Mesendoderm (in vitro differentiated cells): Measurements from ENCODE around the gene AQP9.
A peak's percentile ranks its signal among the peaks of the same experiment; 100 is the strongest.
"Not testable (repeated sequence)": the region's sequence is repeated elsewhere in the genome, so short reads cannot be mapped to it uniquely, and the experiment has no call there.

Source experiments
- DNase-seq: peaks from one replicate; pipeline ENCODE4 v3.0.0; 2013
- H2AK5ac ChIP-seq: 2 replicates; pipeline ENCODE4 v1.6.1; 2013; ENCODE audit warnings: low read length, inconsistent platforms
- H2BK120ac ChIP-seq: 2 replicates; pipeline ENCODE4 v1.6.1; 2013; ENCODE audit warnings: low read depth, mild to moderate bottlenecking, low read length, moderate library complexity, mixed read lengths
- H2BK15ac ChIP-seq: replicated peaks from 2 replicates; pipeline ENCODE4 v1.6.1; 2013; ENCODE audit warnings: low read depth, mild to moderate bottlenecking, moderate library complexity
- H2BK5ac ChIP-seq: 2 replicates; pipeline ENCODE4 v1.6.1; 2013; ENCODE audit warnings: low read length, inconsistent platforms
- H3K18ac ChIP-seq: 2 replicates; pipeline ENCODE4 v1.6.1; 2013; ENCODE audit warnings: mild to moderate bottlenecking, low read length, mixed read lengths
- H3K23ac ChIP-seq: one replicate; pipeline ENCODE4 v1.6.1; 2013; ENCODE audit warnings: low read length
- H3K27ac ChIP-seq: 2 replicates; pipeline ENCODE4 v1.5.1; 2013; ENCODE audit warnings: low read depth, mild to moderate bottlenecking, inconsistent platforms, low read length, moderate library complexity
- H3K27me3 ChIP-seq: 2 replicates; pipeline ENCODE4 v1.6.1; 2013; ENCODE audit warnings: low read length, control low read depth, mild to moderate bottlenecking, inconsistent platforms; ENCODE audit not compliant: insufficient read depth, poor library complexity
- H3K36me3 ChIP-seq: 2 replicates; pipeline ENCODE4 v1.6.1; 2013; ENCODE audit warnings: low read length, inconsistent platforms; ENCODE audit not compliant: control insufficient read depth, insufficient read depth
- H3K4ac ChIP-seq: one replicate; pipeline ENCODE4 v1.6.1; 2013; ENCODE audit warnings: low read depth, mild to moderate bottlenecking, low read length, moderate library complexity
- H3K4me1 ChIP-seq: 2 replicates; pipeline ENCODE4 v1.6.1; 2013; ENCODE audit warnings: low read depth, low read length, inconsistent platforms; ENCODE audit not compliant: control insufficient read depth
- H3K4me2 ChIP-seq: 2 replicates; pipeline ENCODE4 v1.6.1; 2013; ENCODE audit warnings: low read length
- H3K4me3 ChIP-seq: 2 replicates; pipeline ENCODE4 v1.5.1; 2013; ENCODE audit warnings: mild to moderate bottlenecking, low read length
- H3K56ac ChIP-seq: one replicate; pipeline ENCODE4 v1.6.1; 2013; ENCODE audit warnings: low read length
- H3K79me1 ChIP-seq: 2 replicates; pipeline ENCODE4 v1.6.1; 2013; ENCODE audit warnings: low read length, inconsistent platforms
- H3K79me2 ChIP-seq: 2 replicates; pipeline ENCODE4 v1.6.1; 2013; ENCODE audit warnings: mild to moderate bottlenecking, low read length; ENCODE audit not compliant: control insufficient read depth, insufficient read depth
- H3K9ac ChIP-seq: 2 replicates; pipeline ENCODE4 v1.6.1; 2013; ENCODE audit warnings: low read length, inconsistent platforms
- H4K5ac ChIP-seq: one replicate; pipeline ENCODE4 v1.6.1; 2013; ENCODE audit warnings: low read length
- H4K8ac ChIP-seq: one replicate; pipeline ENCODE4 v1.6.1; 2013; ENCODE audit warnings: low read depth, mild to moderate bottlenecking, control low read depth, low read length, moderate library complexity
- WGBS: extraction: QIAGEN DNeasy Blood & Tissue Kit; methylation state at CpG from one replicate; pipeline ENCODE4 v1.1.7; 2013; ENCODE audit warnings: low lambda C conversion rate, missing lambda C conversion rate; ENCODE audit not compliant: insufficient coverage; ENCODE audit errors: extremely low coverage; 5-methylcytosine and 5-hydroxymethylcytosine counted together

The AQP9 gene

GRCh38 chr15:58110999-58111717 is 27.0 kb upstream of the AQP9 start:
- H2BK5ac ChIP-seq = no peak overlapping the region
- no peak overlapping the region for H3K27ac ChIP-seq
- no peaks in the 10 kb centered on the region for H3K4me1 ChIP-seq
- H3K18ac ChIP-seq = no peak overlapping the region
- H3K79me2 ChIP-seq = no peaks in the 10 kb centered on the region
- H3K23ac ChIP-seq = no peak overlapping the region
- no peak overlapping the region for H3K4me2 ChIP-seq
- no peaks in the 10 kb centered on the region for H3K27me3 ChIP-seq
- no peak overlapping the region for H2BK15ac ChIP-seq
- no CpG with 5 or more reads among the region's 6 CpGs for WGBS
- H2BK120ac ChIP-seq = no peak overlapping the region
- no peak overlapping the region for H3K4ac ChIP-seq
- H3K9ac ChIP-seq = no peak overlapping the region
- H3K4me3 ChIP-seq = no peak overlapping the region
- H2AK5ac ChIP-seq = no peak overlapping the region
- no peaks in the 10 kb centered on the region for H3K36me3 ChIP-seq
- H4K8ac ChIP-seq = no peak overlapping the region
- H3K79me1 ChIP-seq = no peaks in the 10 kb centered on the region
- H3K56ac ChIP-seq = no peak overlapping the region
- H4K5ac ChIP-seq = no peak overlapping the region
- DNase-seq = peak; percentile 6

DNA sequence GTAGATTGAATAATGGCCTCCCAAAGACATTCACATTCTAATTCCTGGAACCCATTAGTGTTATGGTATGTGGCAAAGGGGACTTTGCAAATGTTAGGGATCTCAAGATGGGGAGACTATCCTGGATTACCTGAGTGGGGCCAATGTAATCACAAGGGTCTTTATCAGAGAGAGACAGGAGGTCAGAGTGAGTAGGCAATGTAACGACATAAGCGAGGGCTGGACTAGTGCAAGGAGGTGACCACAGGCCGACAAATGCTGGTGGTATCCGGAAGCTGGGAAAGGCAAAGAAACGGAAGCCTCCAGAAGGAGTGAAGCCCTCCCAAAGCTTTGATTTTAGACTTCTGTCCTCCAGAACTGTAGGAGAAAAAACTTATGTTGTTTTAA is 26.5 kb upstream of the AQP9 start:
- H4K5ac ChIP-seq = no peak overlapping the region
- no peak overlapping the region for H3K4ac ChIP-seq

GRCh38 chr15:58113358-58113757 is 24.8 kb upstream of the AQP9 start:
- H3K4me3 ChIP-seq, H3K27me3 ChIP-seq, H3K36me3 ChIP-seq, H2BK5ac ChIP-seq, H4K8ac ChIP-seq, H3K4me2 ChIP-seq, H3K4ac ChIP-seq, H3K18ac ChIP-seq, H3K79me2 ChIP-seq, H3K27ac ChIP-seq, H3K9ac ChIP-seq, H2BK120ac ChIP-seq, H3K23ac ChIP-seq, H4K5ac ChIP-seq, H3K4me1 ChIP-seq, H2AK5ac ChIP-seq, H3K56ac ChIP-seq, H2BK15ac ChIP-seq, H3K79me1 ChIP-seq: not testable (repeated sequence)
- DNase-seq = peak; percentile 3
- WGBS = no CpG with 5 or more reads among the region's 5 CpGs

More for the DNA sequence above, 26.5 kb upstream of the AQP9 start:
- H3K4me1 ChIP-seq = no peaks in the 10 kb centered on the region
- no CpG with 5 or more reads among the region's 5 CpGs for WGBS
- H3K4me3 ChIP-seq = no peak overlapping the region
- no peak overlapping the region for H3K4me2 ChIP-seq
- no peaks in the 10 kb centered on the region for H3K36me3 ChIP-seq
- no peak overlapping the region for H2BK5ac ChIP-seq
- H2BK120ac ChIP-seq = no peak overlapping the region
- no peaks in the 10 kb centered on the region for H3K79me2 ChIP-seq
- no peak overlapping the region for H3K27ac ChIP-seq
- no peak overlapping the region for H3K56ac ChIP-seq
- H2BK15ac ChIP-seq = no peak overlapping the region
- H3K79me1 ChIP-seq = no peaks in the 10 kb centered on the region
- H3K18ac ChIP-seq = no peak overlapping the region
- H2AK5ac ChIP-seq = no peak overlapping the region
- no peak overlapping the region for H3K9ac ChIP-seq
- H4K8ac ChIP-seq = no peak overlapping the region
- H3K27me3 ChIP-seq = no peaks in the 10 kb centered on the region
- DNase-seq = no peak
- no peak overlapping the region for H3K23ac ChIP-seq

- DNase-seq = no peak
- H3K4me1 ChIP-seq = no peaks in the 10 kb centered on the region
- H4K5ac ChIP-seq = no peak overlapping the region
- no peak overlapping the region for H3K56ac ChIP-seq
- H3K79me1 ChIP-seq = no peaks in the 10 kb centered on the region
- no peak overlapping the region for H2BK15ac ChIP-seq
- no peak overlapping the region for H3K9ac ChIP-seq
- H3K23ac ChIP-seq = no peak overlapping the region
- no peak overlapping the region for H2BK120ac ChIP-seq
- no peaks in the 10 kb centered on the region for H3K36me3 ChIP-seq
- WGBS = no CpG with 5 or more reads among the region's 3 CpGs
- no peak overlapping the region for H3K18ac ChIP-seq
- H3K27ac ChIP-seq = no peak overlapping the region
- H3K4me3 ChIP-seq = no peak overlapping the region
- H3K4me2 ChIP-seq = no peak overlapping the region
- H3K27me3 ChIP-seq = no peaks in the 10 kb centered on the region
- H4K8ac ChIP-seq = no peak overlapping the region
- H3K4ac ChIP-seq = no peak overlapping the region
- H2BK5ac ChIP-seq = no peak overlapping the region
- H2AK5ac ChIP-seq = no peak overlapping the region
- no peaks in the 10 kb centered on the region for H3K79me2 ChIP-seq
Measured at GRCh38 chr15:58114388-58114787, 23.8 kb upstream of the AQP9 start.

DNA sequence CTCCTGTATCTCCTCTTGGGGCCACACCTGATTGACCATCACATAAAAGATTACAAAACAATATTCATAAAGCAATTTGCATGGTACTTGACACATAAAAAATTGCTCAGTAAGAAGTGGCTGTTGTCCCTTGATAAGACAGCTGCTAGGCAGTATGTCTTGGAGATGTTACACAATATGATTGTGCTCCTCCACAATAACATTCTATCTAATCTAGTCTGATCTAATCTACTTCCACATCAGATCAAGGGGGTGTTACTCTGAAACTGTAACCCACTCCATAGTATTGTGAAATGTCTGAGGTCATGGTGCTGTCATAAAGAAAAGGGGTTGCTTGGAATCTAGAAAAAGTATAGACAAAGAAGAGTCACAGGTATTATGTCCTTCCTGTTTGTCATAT is 23.4 kb upstream of the AQP9 start:
- Histone ChIP-seq H3K4me1 (no peaks in the 10 kb centered on the region), H3K18ac (no peak overlapping the region), H2BK15ac (no peak overlapping the region), H3K4ac (no peak overlapping the region), H3K79me1 (no peaks in the 10 kb centered on the region), H3K4me2 (no peak overlapping the region), H3K27me3 (no peaks in the 10 kb centered on the region), H4K8ac (no peak overlapping the region), H2BK120ac (no peak overlapping the region), H4K5ac (no peak overlapping the region), H2BK5ac (no peak overlapping the region), H3K79me2 (no peaks in the 10 kb centered on the region), H3K56ac (no peak overlapping the region), H3K23ac (no peak overlapping the region), H3K27ac (no peak overlapping the region), H3K36me3 (no peaks in the 10 kb centered on the region), H2AK5ac (no peak overlapping the region), H3K9ac (no peak overlapping the region), H3K4me3 (no peak overlapping the region)
- no peak for DNase-seq

- H3K36me3 ChIP-seq = no peaks in the 10 kb centered on the region
- H3K4me1 ChIP-seq = no peaks in the 10 kb centered on the region
- no peak overlapping the region for H3K56ac ChIP-seq
- H3K23ac ChIP-seq = no peak overlapping the region
- no peak overlapping the region for H2BK120ac ChIP-seq
- no peak overlapping the region for H3K4ac ChIP-seq
- no peaks in the 10 kb centered on the region for H3K79me2 ChIP-seq
- no peak overlapping the region for H3K18ac ChIP-seq
- H3K27me3 ChIP-seq = no peaks in the 10 kb centered on the region
- no peak overlapping the region for H3K9ac ChIP-seq
- no peak overlapping the region for H4K5ac ChIP-seq
- peak; percentile 54 for DNase-seq
- H2AK5ac ChIP-seq = no peak overlapping the region
- no peak overlapping the region for H4K8ac ChIP-seq
- H3K4me3 ChIP-seq = no peak overlapping the region
- no peak overlapping the region for H3K4me2 ChIP-seq
- WGBS = no CpG with 5 or more reads among the region's 1 CpG
- H2BK5ac ChIP-seq = no peak overlapping the region
- no peak overlapping the region for H3K27ac ChIP-seq
- H2BK15ac ChIP-seq = no peak overlapping the region
- H3K79me1 ChIP-seq = no peaks in the 10 kb centered on the region
Measured at GRCh38 chr15:58115692-58116091, 22.5 kb upstream of the AQP9 start.
